GM23338 (cell line): ENCODE results near the gene KCTD12.

Experiments
- CREB1 ChIP-seq: fragments of 250-450 bp; sonication (Bioruptor Pico); IDR thresholded peaks from 2 replicates; pipeline ENCODE4 v1.5.0; 2020; ENCODE audit warnings: low read depth, mild to moderate bottlenecking, moderate library complexity
- CTCF ChIP-seq, 2 experiments: fragments of 200-600 bp in 1 of 2; sonication (generic) in 1 of 2; conservative IDR thresholded peaks; 2 replicates each; pipeline versions ENCODE4 v1.5.1 to v1.6.1; 2016 to 2017; ENCODE audit warnings: antibody characterized with exemption in 2 of 2, low read depth in 2 of 2, mild to moderate bottlenecking in 2 of 2, moderate library complexity in 1 of 2
- ETS1 ChIP-seq: IDR thresholded peaks from 2 replicates; pipeline ENCODE4 v1.6.1; 2016; ENCODE audit warnings: antibody characterized with exemption
- EZH2 ChIP-seq: fragments of 200-600 bp; sonication (generic); IDR thresholded peaks from one replicate; pipeline ENCODE4 v1.8.0; 2017; ENCODE audit warnings: antibody characterized with exemption, mild to moderate bottlenecking, low read depth; ENCODE audit not compliant: unreplicated experiment
- EZH2phosphoT487 ChIP-seq: fragments of 200-600 bp; sonication (generic); IDR thresholded peaks from one replicate; pipeline ENCODE4 v1.8.1; 2018; ENCODE audit warnings: antibody characterized with exemption; ENCODE audit not compliant: unreplicated experiment
- JUNB ChIP-seq: IDR thresholded peaks from one replicate; pipeline ENCODE4 v1.6.1; 2016; ENCODE audit warnings: antibody characterized with exemption; ENCODE audit not compliant: unreplicated experiment
- NANOG ChIP-seq: IDR thresholded peaks from 2 replicates; pipeline ENCODE4 v1.6.1; 2016; ENCODE audit warnings: antibody characterized with exemption, borderline replicate concordance
- POLR2AphosphoS5 ChIP-seq: IDR thresholded peaks from 2 replicates; pipeline ENCODE4 v1.6.1; 2016; ENCODE audit warnings: antibody characterized with exemption, low read depth
- REST ChIP-seq: IDR thresholded peaks from one replicate; pipeline ENCODE4 v1.6.1; 2018; ENCODE audit warnings: antibody characterized with exemption; ENCODE audit not compliant: unreplicated experiment
- ZNF114 ChIP-seq: fragments of 250-450 bp; sonication (Bioruptor Pico); IDR thresholded peaks from 2 replicates; pipeline ENCODE4 v1.5.0; 2020; ENCODE audit warnings: mild to moderate bottlenecking, moderate library complexity
- ZNF331 ChIP-seq: fragments of 250-450 bp; sonication (Bioruptor Pico); IDR thresholded peaks from 2 replicates; pipeline ENCODE4 v1.5.0; 2020; ENCODE audit warnings: low read depth, mild to moderate bottlenecking, moderate library complexity
- ZNF462 ChIP-seq: fragments of 250-450 bp; sonication (Bioruptor Pico); IDR thresholded peaks from 2 replicates; pipeline ENCODE4 v1.5.0; 2020; ENCODE audit warnings: mild to moderate bottlenecking, moderate library complexity

GRCh38 chr13:76879883-76880270 is 6.3 kb downstream of the KCTD12 start:
- TF ChIP-seq CTCF (conservative IDR thresholded peaks at IDR 0.05; ENCODE audit: low read depth in 2 of 2) (no peak), EZH2 (no peak), POLR2AphosphoS5 (no peak), REST (no peak), JUNB (no peak), EZH2phosphoT487 (no peak), NANOG (no peak), CREB1 (CRISPR knock-in tag) (no peak), ZNF331 (no peak), ZNF462 (no peak), ETS1 (no peak), ZNF114 (no peak)
